ENCODE data around the gene SLC26A8. TPM values are rescaled to one million over a fixed set of nuclear protein-coding genes. Genes with fewer than 3 reads are reported as not detected.

The SLC26A8 gene, protein sequence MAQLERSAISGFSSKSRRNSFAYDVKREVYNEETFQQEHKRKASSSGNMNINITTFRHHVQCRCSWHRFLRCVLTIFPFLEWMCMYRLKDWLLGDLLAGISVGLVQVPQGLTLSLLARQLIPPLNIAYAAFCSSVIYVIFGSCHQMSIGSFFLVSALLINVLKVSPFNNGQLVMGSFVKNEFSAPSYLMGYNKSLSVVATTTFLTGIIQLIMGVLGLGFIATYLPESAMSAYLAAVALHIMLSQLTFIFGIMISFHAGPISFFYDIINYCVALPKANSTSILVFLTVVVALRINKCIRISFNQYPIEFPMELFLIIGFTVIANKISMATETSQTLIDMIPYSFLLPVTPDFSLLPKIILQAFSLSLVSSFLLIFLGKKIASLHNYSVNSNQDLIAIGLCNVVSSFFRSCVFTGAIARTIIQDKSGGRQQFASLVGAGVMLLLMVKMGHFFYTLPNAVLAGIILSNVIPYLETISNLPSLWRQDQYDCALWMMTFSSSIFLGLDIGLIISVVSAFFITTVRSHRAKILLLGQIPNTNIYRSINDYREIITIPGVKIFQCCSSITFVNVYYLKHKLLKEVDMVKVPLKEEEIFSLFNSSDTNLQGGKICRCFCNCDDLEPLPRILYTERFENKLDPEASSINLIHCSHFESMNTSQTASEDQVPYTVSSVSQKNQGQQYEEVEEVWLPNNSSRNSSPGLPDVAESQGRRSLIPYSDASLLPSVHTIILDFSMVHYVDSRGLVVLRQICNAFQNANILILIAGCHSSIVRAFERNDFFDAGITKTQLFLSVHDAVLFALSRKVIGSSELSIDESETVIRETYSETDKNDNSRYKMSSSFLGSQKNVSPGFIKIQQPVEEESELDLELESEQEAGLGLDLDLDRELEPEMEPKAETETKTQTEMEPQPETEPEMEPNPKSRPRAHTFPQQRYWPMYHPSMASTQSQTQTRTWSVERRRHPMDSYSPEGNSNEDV
- total RNA-seq = not detected in 2 replicates

DNA sequence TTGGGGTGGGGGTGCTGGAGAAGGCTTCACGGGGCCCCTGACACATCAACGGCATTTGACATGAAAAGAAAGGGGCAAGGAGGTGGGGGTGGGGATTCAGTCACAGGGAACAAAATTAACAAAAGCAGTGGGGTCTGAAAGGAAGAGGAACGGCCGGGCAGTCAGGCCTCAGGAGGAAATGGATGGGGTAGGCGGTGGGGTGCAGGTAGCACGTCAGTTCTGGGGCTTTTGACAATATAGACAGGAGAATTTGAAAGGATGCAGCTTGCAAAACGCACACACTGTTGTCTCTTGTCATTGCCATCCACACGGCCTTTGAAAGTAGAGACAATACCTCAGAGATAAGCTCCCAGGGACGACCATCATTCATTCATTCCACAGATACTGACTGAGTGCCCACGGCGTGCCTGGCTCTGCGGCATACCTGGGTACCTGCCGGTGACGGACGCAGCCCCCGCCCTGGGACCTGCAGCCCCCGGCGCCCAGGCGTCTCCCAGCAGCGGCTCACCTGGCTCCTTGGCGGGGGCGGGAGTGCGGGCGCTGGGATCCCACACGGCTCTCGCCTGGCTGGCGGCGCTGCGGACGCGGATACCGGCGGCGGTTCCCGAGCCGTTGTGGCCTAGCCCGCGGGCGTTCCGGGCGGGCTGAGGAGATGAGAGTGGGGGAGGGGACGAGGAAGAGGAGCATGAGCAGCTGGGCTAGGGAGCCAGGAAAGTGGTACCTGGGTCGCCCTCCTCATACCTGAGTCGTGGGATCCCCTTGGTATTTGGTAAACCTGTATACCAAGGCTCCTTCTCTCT lies at the start of gene SLC26A8:
Gene SLC26A8 (minus strand): TSS at position 646 of the 800 bp plus-strand sequence. CDS start 4,934 bp downstream, outside the sequence.

DNA sequence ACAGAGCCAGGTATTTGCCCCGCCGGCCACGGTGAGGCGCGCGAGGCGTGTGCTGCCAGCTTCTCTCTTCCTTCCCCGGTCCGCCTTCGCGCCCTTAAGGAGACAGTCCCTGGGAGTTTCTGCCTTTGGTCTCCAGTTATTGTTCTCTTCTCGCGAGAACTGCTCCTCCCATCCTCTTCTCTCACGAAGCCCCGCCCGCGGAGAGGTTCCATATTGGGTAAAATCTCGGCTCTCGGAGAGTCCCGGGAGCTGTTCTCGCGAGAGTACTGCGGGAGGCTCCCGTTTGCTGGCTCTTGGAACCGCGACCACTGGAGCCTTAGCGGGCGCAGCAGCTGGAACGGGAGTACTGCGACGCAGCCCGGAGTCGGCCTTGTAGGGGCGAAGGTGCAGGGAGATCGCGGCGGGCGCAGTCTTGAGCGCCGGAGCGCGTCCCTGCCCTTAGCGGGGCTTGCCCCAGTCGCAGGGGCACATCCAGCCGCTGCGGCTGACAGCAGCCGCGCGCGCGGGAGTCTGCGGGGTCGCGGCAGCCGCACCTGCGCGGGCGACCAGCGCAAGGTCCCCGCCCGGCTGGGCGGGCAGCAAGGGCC lies 3.2 kb upstream of the SLC26A8 start, which contains the start of gene MAPK14:
Gene MAPK14 (plus strand): TSS at position 308 of the 587 bp plus-strand sequence. CDS start 350 bp downstream, outside the sequence.

DNA sequence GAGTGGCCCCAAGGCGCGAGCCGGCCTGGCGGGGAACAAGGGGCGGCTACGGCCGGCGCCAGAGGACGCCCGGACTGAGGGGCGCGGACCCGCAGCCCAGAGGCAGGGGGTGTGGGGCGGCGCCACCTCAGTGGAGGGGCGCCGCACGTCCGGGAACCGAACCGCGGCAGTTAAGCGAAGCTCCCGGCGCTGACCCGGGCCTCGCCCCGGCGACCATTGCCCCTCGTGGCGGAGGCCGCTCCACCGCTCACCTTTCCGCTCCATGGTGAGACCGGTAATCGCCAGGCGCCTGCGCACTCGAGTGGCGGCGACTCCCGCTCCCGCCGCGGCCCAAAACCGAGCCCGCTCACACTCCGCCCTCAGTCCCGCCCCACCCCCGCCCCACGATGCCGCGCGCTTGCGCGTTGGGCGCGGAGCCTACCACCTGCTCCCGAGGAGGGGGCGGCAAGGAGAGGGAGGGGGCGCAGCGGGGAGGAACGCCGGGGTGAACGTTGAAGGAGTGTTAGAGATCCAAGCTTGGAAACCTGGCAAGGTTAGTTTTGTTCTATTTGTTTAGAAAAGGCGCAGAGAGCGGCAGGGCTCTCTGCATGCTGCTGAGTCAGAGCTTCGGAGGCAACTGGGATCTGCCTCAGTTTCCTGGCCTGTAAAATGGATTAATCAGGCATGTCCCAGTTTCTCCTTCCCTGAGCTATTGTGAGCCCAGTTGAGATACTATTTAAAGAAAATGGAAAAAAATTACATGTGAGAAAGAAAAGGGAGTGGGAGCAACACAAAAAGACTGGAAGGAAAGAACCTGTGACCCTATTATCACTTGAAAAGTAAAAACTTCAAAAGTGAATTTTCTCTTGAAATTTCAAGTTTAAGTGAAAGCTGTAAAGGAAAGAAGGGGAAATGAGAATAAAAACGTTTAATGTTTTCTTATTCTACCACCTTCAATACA lies 103.4 kb downstream of the SLC26A8 start, which contains the start of gene SRPK1:
Gene SRPK1 (minus strand): TSS at position 306 of the 940 bp plus-strand sequence. CDS start 42 bp downstream, at position 264.

Other genes starting within 250 kb of the SLC26A8 start
- not detected in 2 replicates for gene CLPSL2, start 248.0 kb downstream of the SLC26A8 start, total RNA-seq
- not detected in 2 replicates for gene CLPSL1, start 243.6 kb downstream of the SLC26A8 start, total RNA-seq
- gene CLPS, start 227.3 kb downstream of the SLC26A8 start, total RNA-seq = not detected in 2 replicates
- gene LHFPL5, start 219.3 kb downstream of the SLC26A8 start, total RNA-seq = not detected in 2 replicates
- 96.5 and 117 TPM in 2 replicates for gene SRPK1, start 103.5 kb downstream of the SLC26A8 start, total RNA-seq
- gene MAPK14, start 3.2 kb upstream of the SLC26A8 start, total RNA-seq = 51.0 and 75.2 TPM in 2 replicates
- gene MAPK13, start 105.9 kb upstream of the SLC26A8 start, total RNA-seq = 1.6 and 3.6 TPM in 2 replicates
- 6.4 and 6.8 TPM in 2 replicates for gene BRPF3, start 172.1 kb upstream of the SLC26A8 start, total RNA-seq
- gene PNPLA1, start 245.4 kb upstream of the SLC26A8 start, total RNA-seq = not detected in 2 replicates

Data from epithelial cell of umbilical artery (primary cell).